Activated naive CD8-positive, alpha-beta T cell treated with anti-CD3 and anti-CD28 coated beads, Interleukin-2, amount 50 U/mL, for 16 hours (primary cell): ENCODE results near the gene C10orf88.

Experiments used
- DNase-seq: peaks from one replicate; pipeline ENCODE4 v3.0.0-alpha.2; 2020; ENCODE audit warnings: low read depth, low spot score

The C10orf88 gene, protein sequence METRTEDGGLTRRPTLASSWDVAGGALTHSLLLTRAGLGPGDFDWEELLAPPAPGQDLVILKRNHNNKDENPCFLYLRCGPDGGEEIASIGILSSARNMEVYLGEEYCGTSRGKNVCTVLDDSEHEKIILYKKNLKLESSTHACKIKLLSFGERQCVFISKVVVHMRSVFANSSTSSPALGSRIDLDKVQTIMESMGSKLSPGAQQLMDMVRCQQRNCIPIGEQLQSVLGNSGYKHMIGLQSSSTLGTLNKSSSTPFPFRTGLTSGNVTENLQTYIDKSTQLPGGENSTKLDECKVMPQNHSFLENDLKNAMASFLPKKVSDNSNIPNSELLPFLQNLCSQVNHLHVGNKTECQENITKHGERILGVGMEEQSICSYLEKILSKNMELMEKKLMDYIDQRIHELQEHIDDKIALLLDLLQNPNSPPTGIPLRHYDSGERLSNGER

DNA sequence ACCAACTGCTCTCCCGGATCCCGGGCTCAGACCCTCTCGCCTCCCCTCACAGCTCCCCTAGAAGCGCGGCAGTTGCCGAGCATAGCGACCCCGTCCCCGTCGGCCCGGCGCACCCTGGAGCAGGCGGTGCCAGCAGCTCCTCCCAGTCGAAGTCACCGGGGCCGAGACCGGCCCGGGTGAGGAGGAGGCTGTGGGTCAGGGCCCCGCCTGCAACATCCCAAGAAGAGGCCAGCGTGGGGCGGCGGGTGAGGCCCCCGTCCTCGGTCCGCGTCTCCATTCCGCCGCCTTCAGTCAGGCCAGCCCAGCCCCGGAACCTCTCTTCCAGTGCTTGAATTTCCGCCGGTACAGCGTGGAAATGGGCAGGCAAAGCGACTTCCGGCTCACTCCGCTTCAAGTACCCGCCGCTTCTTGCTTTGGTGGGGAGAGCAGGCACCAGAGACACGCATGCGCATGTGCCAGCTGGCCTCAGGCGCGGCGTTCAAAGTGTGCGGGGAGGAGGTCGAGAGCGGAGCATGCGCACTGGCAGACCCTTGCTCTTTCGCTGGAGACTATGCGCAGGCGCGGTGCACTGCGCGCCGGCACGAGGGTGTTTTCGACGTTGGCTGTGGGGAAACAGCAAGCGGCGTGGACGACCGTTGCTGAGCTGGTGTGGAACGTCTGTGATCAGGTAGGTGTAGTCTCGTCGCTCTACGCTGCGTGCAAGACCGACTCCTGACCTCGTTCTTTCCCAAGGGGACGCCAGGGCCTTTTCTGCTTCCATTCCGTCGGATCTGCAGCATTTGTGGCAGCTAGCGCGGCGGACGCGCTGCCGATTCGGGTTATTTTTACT lies at the start of gene C10orf88:
C10orf88 (minus strand) TSS at position 326 of the 829 bp plus-strand sequence; CDS start at position 277, 49 bp downstream.
- peak; percentile 93 for DNase-seq

DNA sequence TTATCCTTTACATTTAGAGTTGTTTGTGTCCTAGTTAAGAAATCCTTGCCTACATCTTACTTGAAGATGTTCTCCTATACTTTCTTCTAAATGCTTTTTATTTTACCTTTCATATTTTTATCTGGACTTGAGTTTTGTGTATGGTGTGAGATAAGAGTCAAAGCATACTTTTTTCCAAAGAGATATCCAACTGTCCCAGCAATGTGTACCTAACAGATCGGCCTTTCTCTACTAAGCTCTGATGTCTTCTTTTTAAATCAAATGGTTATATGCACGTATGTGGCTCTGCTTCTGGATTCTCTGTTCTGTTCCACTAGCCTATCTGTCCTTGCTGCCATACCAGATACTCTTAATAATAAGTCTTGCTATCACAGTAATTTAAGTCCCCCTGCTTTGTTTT lies 47.3 kb upstream of the C10orf88 start:
- DNase-seq: no peak

DNA sequence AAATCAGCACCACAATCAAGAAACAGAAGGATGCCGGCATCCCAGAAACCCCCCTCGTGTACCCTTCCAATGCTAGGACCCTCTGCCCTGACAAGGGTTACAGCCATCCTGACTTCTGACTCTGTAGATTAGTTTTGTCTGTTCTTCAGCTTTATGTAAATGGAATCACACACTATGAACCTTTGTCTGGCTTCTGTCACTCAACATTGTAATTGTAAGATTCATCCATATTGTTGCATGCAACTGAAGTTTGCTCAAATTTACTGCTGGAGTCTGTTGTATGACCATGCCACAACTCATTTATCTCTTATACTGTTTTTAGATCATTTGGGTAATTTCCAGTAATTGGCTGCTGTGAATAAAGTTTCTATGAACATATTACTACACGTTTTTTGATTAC lies 46.1 kb upstream of the C10orf88 start:
- DNase-seq: no peak

GRCh38 chr10:122999347-122999746 lies 45.3 kb upstream of the C10orf88 start:
- DNase-seq: no peak

DNA sequence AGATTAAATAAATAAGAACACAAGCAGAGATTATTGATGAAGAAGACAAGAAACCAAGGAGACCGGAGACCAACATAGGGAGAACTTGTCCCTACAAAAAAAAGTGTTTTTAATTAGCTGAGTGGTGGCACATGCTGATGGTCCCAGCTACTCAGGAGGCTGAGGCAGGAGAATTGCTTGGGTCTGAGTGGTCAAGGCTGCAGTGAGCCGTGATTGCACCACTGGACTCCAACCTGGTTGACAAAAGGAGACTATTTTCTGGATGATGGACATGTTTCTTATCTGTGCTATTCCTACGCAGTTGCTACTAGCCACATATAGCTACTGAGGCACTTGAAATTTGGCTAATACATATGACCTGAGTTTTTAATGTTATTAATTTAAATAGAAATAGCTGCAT lies 44.9 kb upstream of the C10orf88 start:
- no peak for DNase-seq

DNA sequence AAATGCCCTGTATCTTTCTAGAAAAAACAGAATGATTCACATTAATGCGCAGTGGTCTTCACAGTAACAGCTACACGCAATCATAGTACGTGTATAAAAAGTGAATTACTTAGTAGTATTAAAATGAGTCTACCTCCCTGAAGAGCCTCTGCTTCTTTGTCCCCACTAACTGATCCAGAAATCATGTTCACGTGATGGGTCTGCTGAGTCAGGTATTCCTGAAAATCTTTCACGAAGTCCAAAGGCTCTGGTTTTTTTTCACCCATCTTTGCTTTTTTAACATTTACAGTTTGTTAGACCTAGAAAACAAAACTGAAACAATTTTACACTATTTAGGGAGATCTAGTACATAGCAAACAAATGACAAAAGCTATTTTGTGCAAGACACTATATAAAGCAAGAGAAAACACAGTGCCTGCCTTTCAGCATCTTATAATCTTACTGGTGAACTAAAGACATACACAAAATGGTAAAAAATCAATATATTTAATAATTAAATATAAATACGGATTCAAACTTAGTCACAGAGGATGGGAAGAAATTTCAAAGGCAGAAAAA lies 44.4 kb upstream of the C10orf88 start:
- DNase-seq: no peak

DNA sequence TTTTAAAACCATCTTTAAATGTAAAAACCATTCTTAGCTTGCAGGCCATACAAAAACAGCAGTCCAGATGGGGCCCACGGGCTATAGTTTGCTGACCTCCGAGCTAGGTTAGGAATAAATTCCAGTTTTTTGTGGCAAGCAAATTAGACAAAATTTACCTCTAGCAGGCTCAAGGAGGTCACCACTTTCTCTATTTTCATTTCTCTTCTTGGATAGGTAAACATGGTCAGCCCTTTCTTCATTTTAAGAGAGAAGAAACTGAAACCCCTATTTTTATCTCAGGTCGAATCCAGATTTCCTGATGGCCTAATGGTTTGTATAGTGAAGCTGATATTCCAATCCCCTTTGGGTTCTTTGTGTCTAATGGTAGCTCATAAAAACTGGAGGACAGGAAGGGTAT lies 43.8 kb upstream of the C10orf88 start:
- no peak for DNase-seq

DNA sequence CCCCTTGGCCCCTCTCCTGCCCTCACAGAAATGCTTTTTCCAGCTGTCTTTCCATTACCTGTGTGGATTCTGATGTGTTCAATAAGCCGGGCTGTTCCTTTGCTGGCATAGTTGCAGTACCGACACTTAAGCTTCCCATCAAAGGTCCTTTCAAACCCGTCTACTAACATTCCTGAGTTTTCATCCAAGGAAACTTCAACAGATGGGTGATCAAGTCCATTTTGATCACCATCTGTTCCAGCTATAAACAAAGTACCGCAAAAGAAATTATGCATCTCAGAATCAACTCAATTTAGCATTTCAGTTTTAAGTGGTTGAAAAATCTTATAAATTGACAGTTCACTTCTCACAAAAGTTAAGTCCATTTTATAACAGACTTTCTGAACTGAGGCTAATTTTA lies 41.9 kb upstream of the C10orf88 start:
- DNase-seq: no peak

GRCh38 chr10:122993797-122994336 lies 39.8 kb upstream of the C10orf88 start:
- DNase-seq: no peak

DNA sequence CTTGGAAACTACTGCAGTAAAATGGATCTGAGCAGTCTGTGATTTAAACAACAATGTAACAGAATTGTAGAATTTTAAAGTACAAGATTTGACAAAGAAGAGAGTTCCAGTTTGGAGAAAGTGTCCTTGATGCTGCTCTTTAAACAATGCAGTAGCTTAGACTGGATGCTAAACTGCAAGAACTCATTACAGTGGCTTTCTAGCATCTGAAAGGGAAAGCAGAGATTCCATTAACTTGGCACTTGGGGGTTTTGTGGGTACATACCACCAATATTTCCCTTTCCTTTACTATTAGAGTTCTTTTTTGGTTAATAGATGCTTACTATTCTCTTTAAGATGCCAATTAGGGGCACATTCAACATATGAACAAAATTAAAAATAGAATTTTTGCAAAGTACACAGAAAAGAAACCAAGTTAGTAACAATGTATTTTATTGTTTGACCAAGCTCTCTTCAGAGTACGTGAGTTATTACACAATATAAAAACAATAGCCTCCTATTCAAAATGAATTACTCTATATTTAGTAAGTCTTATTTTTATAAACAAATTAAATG lies 38.1 kb upstream of the C10orf88 start:
- no peak for DNase-seq

- DNase-seq: no peak
Measured at GRCh38 chr10:122990278-122990677, 36.3 kb upstream of the C10orf88 start.

GRCh38 chr10:122988501-122988900 lies 34.5 kb upstream of the C10orf88 start:
- no peak for DNase-seq

GRCh38 chr10:122986335-122986734 lies 32.3 kb upstream of the C10orf88 start:
- no peak for DNase-seq

GRCh38 chr10:122984708-122985107 lies 30.7 kb upstream of the C10orf88 start:
- no peak for DNase-seq

DNA sequence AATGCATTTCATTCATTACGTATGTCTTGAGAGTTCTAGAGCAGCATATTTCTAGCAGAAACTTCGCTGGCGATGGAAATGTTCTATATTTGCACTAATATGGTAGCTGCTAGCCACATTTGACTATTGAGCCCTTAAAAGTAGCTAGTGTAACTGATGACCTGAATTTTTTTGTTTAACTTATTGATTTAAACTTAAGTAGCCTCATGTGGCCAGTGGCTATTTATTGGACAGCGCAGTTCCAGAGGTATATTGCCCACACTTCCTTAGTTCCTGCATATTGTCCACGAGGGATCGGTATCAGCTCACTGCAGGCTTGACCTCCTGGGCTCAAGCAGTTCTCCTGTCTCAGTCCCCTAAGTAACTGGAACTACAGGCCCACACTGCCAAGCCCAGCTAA lies 29.9 kb upstream of the C10orf88 start:
- no peak for DNase-seq

DNA sequence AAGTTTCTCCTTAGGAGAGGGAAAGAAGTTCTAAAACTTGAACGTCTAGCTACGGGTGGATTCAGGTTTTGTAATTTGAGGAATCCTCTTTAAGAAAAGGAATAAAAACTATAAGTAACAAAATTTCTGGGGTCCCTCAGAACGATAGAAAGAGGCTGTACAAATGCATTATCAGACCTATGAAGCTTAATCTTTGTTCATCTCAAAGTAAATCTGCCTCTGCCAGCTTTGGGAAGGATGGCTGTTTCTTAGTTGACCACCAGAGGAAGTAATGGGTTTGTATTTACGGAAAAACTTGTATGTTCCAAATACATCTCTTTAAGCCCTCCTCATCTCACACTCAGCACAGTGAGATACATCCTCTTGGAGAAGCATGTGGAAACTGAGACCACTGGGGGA lies 27.0 kb upstream of the C10orf88 start:
- no peak for DNase-seq

DNA sequence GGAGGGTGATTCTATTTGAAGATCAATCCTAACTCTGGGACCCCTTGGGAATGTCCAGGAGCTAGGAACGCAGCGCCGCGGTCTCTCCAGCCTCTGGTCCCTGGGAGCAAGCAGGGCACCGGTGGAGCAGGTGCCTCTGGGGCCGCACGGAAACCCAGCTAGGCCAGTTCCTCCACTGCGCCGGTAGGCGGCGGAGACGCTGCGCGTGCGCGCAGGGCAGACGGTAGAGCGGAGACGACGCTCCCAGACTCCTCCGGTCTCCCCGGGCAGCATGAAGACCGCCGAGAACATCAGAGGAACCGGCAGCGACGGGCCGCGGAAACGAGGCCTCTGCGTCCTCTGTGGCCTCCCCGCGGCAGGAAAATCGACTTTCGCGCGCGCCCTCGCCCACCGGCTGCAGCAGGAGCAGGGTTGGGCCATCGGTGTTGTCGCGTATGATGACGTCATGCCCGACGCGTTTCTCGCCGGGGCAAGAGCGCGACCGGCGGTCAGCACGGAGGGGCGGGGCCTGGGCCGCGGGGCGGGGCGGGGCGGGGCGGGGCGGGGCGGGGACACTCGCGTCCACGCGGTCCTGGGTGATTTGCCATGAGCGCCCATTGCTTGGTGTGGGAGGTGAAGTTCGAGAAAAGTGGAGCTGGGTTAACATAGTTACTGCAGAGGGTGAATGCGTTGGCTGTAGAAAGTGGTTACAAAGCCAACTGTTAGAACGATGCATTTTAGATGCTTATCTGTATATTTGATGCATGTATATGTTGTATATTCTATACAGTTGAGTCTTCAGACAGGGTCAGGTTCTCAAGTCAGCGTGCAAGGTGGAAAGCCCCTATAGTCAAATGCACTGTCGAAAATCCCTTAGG lies 26.4 kb upstream of the C10orf88 start, which contains the start of gene PSTK:
PSTK (plus strand) TSS at position 193 of the 857 bp plus-strand sequence; CDS start at position 272, 79 bp downstream.
- peak; percentile 72 for DNase-seq

- DNase-seq: no peak
Measured at GRCh38 chr10:122974543-122975064, 20.6 kb upstream of the C10orf88 start.

GRCh38 chr10:122974023-122974422 lies 20.0 kb upstream of the C10orf88 start:
- DNase-seq: no peak

DNA sequence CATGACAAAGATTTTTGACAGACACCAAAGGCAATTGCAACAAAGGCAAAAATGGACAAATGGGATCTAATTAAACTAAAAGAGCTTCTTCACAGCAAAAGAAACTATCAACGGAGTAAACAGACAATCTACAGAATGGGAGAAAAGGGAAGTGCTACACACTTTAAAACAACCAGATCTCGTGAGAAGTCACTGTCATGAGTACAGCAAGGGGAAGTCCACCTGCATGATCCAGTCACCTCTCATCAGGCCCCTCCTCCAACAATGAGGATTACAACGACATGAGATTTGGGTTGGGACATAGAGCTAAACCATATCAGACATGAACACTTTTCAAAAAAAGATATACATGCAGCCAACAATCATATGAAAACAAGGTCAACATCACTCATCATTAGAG lies 14.7 kb upstream of the C10orf88 start:
- no peak for DNase-seq
